GM21576 (cell line): ENCODE measurements around the gene AKAP12.
"Not testable (repeated sequence)": the region's sequence is repeated elsewhere in the genome, so short reads cannot be mapped to it uniquely, and the experiment has no call there.

Experiments
- ATAC-seq: cut with Tn5 transposase; IDR thresholded peaks from one replicate; pipeline ENCODE4 v1.9.1; 2021; ENCODE audit warnings: mild to moderate bottlenecking, moderate library complexity; ENCODE audit not compliant: unreplicated experiment

Gene AKAP12

DNA sequence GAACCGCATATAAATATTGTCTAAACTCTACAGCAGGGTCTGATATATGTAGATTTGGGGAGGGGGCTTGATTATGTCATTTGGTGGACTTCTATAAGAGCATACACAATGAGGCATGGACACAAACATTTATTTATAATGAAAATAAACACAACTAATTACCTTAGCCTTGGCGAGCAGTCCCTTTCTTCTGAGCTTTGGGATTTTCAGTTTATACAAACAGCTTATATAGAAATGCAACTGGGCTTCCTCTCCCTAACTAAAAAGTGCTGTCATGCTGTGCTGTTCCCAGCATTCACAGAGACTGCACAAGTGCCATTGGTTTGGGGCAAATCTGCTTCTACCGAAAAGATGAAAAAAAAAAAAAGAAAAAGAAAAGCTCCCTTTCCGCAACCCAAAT, 69.9 kb downstream of the AKAP12 start:
- ATAC-seq: no peak

DNA sequence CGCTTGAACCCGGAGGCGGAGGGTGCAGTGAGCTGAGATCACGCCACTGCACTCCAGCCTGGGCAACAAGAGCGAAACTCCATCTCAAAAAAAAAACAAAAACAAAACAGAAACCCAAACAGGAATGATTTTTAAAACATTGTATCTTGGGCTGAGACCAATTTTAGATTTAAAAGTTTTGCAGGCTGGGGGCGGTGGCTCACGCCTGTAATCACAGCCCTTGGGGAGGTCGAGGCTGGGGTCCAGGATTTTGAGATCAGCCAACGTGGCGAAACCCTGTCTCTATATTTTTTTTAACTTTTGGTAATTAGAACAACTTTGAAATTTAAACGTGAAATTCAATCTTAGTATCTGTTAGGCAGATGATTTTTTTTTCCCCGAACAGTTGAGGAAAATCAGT, 70.5 kb downstream of the AKAP12 start:
- ATAC-seq: no peak

DNA sequence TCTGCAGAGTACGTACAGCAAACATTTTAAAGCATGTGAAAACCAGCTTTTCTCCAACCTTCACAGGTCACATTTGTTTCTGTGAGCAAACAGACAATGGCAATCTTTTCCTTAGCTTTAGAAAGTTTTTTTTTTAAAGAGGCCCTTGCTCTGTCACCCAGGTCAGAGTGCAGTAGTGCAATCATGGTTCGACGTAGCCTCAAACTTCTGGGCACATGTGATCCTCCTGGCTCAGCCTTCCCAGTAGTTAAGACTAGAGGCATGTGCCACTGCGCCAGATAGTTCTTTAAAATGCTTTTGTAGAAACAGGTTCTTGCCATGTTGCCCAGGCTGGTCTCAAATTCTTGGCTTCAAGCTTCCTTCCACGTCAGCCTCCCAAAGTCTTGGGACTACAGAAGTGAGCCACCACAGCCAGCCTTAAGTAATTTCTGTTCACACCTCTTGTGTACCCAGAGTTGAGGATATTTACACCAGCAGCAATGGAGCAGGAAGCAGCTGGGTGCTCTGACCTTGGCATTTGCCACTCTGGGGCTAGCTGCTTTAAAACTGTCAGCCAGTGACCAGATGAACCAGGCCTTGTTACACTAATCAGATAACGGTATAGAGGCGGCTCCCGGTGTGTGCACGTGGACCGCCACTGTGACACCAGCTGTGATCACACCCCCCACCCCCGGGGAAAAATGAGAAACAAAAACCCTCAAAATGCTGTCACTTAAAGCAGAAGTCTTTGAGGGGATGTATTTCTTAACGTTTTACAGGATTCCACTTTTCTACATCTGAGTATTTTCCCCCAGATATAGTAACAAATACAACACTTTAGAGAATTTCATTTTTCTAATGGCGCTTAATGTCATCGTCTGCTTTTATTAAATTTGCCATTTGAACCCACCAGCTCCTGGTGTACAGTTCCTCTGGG, 71.3 kb downstream of the AKAP12 start:
- ATAC-seq: no peak

DNA sequence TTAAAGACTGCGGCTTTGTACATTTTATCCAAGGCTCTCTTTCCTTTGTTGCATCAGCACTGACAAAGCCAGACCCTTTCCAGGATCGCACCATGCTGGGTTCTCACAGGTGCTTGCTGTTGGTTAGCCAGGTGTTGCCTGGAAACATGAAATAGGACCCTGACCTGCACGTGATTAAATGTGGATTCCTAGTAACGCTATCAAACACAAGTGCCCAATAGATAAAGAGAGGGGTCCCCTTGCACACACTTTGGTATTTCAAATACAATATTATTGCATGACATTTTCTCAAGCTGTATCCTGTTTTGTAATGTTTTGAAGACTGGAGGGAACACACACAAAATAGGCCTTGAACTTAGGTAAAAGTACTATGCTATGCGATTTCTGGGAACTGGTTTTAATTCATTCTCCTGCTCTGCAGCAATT, 73.3 kb downstream of the AKAP12 start:
- no peak for ATAC-seq

DNA sequence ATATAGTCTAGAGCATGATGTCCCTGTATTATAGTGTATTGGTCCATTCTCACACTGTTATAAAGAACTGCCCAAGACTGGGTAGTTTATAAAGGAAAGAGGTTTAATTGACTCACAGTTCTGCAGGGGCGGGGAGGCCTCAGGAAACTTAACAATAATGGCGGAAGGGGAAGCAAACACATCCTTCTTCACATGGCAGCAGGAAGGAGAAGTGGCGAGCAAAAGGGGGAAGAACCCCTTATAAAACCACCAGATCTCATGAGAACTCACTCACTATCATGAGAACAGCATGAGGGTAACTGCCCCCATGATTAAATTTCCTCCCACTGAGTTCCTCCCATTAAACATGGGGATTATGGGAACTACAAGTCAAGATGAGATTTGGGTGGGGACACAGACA, 75.9 kb downstream of the AKAP12 start:
- ATAC-seq: not testable (repeated sequence)

DNA sequence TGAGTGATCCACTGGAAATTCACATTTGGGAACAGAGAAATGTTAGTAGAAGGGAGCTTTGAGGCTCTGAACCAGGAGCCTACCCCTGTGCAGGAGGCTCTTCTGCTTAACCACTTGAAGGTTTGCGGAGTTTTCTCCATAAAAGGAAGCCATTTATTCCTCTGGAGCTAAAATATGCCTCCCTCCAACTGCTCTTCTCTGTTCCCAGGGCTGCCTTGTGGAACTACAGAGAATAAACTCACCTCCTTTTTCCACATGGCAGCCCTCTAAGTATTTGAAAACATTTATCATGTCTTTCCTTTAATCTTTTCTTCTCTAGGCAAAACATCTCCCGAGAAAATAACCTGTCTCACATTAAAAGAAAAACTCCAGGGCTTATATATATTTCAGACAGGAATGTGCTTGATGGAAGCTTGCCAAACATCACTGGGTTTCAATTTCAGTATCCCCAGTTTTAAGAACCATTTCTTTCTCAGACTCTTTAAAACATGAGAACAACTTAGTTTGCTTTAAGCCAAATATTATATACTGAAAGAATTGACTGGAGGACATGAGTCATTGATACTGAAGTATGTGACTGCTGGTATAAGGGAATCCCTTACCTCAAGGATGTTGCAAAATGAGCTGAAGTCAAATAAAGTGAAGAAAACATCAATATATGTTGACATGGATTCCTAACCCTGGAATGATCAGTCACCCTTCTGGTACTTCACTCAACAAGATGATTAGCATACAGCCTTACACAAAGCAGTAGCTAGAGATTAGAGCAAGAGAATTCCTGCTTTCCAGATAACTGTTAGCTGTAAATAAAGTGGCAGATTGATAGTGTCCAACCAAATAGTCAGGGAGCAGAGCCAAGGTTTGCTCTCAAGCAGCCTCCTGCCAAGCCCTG, 77.6 kb downstream of the AKAP12 start:
- ATAC-seq: no peak

DNA sequence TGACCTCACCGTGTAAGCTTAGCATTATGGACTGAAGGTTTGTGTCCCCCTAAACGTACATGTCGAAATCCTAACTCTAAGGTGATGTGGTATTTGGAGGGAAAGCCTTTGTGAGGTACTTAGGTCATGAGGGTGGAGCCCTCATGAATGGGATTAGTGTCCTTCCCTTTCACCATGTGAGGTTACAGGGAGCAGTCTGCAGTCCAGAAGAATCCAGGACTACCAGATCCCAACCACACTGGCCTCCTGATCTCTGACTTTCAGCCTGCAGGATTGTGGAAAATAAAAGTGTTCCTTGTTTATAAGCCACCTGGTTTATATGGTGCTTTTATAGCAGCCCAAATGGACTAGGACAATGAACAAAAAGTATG, 78.2 kb downstream of the AKAP12 start:
- no peak for ATAC-seq

DNA sequence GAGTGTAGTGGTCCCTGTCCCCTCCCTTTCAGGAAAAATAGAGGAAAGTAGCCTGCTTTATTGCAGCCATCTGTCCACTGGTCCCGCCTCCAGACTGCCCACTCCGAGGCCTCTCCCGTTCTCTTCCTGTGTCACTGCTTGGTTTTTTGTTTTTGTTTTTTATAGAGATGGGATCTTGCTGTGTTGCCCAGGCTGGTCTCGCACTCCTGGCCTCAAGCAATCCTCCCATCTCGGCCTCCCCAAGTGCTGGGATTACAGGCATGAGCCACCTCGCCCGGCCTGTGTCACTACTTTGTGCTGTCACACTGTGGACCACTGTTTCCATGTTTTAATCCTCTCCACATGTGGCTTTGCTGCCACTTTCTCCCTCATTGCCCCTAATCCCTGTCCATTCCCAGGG, 80.4 kb downstream of the AKAP12 start:
- no peak for ATAC-seq

DNA sequence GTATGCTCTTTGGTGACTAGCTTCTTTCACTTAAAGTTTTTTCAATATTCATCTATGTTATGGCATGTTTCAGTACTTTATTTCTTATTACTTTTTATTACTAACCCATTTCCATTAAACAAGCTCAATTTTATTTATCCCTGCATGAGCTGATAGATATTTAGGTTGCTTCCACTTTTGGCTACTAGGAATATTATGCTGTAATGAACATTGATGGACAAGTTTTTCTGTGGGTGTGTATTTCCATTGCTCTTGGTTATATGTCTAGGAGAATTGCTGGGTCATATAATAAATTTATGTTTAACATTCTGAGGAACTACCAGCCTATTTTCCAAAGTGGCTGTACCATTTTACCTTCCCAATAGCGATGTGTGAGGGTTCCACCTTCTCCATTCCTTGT, 81.7 kb downstream of the AKAP12 start:
- ATAC-seq: no peak

DNA sequence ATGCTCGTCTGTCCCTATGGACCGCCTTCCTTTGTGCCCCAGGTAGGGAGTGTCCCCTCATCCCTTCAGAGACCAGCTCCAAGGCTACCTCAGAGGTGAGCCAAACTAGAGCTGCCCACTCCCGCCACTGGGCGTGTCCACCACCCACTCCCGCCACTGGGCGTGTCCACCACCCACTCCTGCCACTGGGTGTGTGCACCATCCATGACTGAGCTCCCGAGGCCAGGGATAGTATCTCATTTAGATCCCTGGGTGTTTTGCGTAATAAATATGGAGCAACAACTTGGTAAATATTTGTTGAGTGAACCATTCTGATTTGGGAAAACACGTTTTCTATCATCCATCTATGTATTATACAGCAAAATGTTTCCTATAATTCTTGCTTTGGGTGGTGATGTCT, 82.8 kb downstream of the AKAP12 start:
- no peak for ATAC-seq

DNA sequence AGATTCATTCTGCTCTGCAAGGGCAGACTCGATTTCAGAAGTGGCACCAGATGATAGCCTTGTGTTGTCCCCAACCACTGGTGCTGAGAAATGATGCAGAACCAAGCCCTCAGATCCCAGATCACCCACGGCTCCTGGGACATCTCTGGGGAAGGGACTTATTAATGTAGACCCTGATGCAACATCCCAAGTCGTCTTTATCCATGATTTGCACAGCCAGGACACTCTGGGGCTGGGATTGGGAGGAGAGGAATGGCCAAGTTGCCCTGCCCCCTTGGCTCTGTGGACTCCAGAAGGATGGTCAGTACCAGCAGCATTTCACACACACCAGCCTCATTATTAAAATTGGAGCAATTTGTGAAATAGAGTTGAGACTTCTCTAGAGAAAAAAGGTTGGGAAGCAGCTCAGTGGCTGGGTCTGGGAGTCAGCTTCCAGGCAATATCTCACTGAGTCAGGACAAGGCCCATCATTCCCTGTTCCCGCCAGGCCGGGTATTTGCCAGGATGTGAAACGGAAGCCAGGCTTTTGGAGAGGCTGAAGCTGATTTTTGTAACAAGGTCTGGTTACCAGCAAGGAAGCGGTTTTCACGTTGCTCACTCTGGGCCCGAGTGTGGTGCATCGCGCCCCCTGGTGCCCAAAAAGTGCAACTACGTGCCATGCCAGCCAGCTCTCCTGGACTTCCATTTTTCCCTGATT, 84.2 kb downstream of the AKAP12 start:
- ATAC-seq: peak; percentile 58

DNA sequence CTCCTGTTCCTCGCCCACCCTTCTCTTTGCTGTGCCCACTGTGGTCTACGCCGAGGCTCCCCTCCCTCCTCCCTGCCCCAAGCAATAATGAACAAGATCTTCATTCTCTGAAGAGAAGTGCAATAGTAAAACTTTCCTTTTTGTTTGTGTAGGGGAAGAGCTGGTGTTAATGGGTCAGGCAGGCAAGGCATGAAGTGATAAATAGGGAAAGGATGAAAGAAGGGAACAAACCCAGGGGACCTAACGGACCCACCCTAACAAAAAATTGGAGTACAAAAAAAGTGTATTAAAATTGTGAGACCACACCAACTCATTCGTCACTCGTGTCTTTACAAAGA, 84.7 kb downstream of the AKAP12 start:
- no peak for ATAC-seq

DNA sequence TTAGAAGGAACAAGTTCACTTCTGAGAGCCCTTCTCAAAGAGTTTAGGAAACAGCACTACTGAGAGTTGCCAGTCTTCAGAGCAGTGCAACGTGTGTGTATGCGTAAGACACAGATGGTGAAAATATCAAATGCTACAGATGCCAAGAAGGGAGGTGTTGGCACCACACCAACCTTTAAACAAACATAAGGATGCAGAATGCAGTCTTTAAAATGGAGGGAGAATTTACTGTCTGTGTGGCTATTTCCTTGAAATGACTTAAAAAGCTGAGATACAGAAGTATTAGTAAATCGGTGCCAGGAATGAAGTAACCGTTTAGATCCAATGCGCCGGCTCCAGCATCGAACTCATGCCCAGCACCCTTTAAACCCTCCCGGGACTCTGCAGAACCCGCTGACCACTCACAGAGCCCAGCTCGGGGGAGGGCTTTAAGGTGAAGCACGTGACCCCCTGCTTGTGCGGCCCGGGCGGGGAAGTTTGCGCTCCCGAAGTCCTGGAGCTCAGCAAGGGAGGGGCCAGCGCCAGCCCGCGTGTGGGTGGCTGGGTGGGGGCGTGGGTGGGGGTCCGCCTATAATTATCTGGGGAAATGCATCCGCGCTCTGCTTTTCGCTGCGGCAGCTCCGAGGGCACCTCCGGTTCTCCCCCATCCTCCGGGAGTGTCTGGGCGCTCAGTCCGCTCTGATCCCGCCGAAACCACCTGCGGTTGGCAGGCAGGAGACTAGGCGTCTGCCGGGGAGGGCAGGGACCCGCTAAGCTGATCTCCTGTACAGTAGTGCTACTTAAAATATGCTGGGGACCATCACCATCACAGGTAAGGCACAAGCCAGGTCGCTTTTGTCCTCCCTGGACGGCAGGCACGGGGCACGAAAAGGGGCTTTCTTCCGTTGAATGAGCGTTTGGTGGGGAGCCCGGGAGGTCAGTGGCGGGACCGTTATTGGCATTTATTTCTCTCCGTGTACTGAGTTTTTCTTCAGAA, 85.6 kb downstream of the AKAP12 start:
- ATAC-seq: no peak

DNA sequence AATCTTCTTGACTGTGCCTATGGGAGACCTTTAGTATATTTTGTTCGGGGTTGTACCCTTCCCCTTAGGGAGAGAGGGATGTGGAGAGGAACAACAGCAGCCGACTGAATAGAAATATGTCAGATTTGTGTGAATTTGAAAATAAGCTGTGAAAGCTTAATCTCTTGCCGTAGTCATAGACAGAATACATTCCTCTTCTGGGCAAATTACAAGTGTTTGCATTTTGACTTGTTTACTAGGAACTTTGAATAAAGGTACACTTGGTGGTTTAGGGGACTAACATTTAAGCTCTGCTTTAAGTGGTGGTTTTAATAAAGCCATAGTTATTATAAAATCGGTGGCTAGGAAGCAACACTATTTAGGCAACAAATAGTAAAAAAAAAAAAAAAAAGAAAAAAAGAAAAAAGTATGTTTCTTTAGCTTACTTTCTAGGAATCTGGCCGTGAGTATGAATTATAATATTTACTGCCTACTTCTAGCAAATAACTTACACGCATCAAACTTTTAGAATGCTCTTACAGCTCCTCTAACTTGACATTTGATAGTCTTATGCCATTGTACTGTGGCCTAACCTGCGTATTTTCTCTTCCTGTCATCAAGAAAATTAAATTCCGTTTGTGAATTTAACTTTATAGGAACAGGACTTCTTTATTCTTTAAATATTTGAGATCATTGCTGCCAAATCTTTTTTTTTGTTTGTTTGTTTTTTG, 86.5 kb downstream of the AKAP12 start:
- ATAC-seq: no peak

DNA sequence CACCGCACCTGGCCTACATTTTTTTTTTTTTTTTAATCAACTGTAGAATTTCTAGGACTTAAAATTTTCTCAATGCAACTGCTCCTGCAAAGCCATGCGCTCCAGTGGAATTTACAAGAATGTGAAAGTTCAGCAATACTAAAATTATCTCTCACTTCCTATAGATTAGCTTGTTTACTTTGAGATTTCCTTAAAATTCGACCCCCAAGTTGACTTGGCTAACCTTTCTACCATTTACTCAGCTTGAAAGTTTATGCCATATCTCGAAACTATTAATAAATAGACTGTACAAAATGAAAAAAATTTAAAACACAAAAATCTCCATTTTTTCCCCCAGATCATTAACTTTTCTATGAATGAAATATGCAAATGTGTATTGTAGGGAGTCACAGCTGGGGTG, 87.3 kb downstream of the AKAP12 start:
- ATAC-seq: no peak

DNA sequence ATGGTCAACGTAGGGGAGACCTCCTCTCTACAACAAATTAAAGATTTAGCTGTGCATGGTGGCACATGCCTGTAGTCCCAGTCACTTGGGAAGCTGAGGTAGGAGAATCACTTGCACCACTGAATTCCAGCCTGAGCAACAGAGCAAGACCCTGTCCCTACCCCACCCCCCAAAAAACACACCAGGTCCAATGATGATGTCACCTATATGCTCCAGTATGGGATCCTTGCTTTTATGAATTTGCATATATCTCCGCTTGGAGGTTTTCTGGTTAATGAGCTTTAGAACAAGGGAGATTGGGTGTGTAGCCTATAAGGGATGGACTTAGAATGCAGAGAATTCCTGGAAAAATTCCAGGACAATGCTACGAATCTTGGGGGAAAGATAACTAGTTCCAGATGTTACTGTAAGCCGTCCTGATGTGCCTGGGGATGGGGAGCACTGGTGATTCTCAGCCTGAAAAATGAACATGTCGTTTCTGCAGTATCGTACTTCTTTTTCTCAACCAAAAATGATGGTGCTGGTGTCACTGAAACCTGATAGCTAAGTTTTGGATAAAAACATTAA, 90.4 kb downstream of the AKAP12 start:
- ATAC-seq: no peak

DNA sequence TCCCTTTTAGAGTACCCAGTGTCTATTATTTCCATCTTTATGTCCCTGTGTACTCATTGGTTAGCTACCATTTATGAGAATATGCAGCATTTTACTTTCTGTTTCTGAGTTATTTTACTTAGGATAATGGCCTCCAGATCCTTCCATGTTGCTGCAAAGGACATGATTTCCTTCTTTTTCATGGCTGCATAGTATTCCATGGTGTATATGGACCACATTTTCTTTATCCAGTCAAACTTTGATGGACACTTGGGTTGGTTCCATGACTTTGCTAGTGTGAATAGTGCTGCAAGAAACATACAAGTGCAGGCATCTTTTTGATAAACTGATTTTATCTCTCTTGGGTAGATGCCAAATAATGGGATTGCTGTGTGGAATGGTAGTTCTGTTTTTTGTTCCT, 96.2 kb downstream of the AKAP12 start:
- no peak for ATAC-seq

DNA sequence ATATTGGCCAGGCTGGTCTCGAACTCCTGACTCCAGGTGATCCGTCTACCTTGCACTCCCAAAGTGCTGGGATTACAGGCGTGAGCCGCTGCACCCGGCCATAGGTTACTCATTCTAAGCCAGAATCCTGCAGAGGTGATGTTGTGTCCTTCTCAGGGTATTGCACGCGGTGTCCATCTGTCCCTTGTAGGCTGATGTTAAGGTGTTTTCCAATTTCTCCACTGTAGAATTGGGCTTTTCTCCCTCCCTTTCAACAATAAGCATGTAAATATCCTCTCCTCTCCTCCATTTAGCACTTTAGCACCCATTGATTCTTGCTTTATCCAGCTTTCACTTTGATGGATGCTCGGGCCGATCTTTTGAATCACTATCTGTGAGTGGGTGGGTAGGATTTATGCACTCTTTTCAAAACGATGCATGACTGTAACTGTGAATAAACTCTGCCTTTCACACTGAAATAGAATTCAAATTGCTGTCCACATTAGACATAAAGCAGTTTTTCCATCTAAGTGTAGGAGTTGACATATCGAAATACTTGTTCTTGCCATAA, 99.0 kb downstream of the AKAP12 start:
- no peak for ATAC-seq

DNA sequence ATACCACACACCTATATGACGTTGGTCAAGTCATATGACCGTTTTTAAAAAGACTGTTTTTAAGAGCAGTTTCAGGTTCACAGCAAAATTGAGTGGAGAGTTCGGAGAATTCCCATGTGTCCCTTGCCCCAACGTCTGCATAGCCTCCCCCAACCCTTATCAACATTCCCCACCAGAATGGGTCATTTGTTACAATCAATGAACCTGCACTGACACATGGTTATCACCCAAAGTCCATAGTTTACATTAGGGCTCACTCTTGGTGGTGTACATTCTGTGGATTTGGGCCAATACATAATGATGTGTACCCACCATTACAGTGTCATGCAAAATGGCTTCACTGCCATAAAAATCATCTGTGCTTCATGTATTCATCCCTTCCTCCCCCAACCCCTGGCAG, 99.6 kb downstream of the AKAP12 start:
- ATAC-seq: no peak
